HG03460 (cell line): ENCODE results near the gene RIN3.
"Not testable (repeated sequence)": the region's sequence is repeated elsewhere in the genome, so short reads cannot be mapped to it uniquely, and the experiment has no call there.

Experiments
- ATAC-seq: cut with Tn5 transposase; IDR thresholded peaks from one replicate; pipeline ENCODE4 v1.9.1; 2021; ENCODE audit not compliant: unreplicated experiment

RIN3 gene

DNA sequence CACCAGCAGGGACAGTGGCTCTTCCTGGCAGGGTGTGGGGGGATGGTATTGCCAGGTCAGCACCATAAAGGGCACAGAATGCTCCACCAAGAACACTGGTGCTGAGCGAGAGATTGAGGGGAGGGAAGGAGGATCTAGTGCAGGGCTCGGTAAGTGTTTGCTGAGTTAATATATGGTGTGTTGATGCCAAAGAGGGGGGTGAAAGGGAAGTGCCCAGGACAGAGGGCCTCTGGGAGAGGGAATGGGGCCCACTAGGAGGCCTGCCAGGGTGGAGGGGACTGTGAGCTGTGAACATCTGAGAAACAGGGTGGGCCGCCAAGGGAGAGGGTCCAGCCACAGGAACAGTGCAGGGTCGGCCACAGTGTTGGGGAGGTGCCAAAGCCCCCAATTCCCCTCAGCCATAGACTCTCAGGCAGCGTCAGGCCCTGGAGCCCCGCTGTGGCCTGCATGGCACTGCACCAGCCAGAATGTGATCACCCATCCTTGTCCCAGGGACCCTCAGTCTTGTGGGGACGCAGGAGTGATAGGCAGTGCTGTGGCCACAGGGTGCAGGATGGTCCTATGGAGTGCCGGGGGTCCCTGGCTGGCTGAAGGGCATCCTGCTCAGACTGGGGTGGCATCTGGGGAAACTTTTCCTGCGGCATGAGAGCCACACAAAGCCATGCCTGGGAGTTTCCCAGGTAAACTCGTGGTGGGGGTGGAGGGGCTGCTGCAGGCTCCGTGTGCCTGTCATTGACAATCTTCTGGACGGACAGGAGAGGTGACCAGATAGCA, 11.9 kb downstream of the RIN3 start:
- no peak for ATAC-seq

DNA sequence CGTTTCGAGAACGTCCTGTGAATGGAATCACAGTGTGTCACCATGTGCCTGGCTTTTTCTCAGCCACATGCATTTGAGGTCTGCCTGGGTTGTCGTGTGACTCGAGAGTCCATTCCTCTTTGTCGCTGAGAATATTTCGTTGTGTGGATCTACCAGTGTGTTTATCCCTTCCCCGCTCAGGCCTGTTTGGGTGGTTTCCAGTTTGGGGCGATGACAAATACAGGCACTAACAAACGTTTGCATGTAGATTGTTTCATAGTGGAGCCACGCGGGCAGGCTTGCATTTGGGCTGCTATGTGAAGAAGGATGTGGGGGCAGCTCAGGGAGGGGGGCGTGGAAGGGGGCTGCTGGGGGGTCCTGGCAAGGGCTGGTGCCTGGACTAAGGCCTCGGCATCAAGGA, 14.1 kb downstream of the RIN3 start:
- no peak for ATAC-seq

DNA sequence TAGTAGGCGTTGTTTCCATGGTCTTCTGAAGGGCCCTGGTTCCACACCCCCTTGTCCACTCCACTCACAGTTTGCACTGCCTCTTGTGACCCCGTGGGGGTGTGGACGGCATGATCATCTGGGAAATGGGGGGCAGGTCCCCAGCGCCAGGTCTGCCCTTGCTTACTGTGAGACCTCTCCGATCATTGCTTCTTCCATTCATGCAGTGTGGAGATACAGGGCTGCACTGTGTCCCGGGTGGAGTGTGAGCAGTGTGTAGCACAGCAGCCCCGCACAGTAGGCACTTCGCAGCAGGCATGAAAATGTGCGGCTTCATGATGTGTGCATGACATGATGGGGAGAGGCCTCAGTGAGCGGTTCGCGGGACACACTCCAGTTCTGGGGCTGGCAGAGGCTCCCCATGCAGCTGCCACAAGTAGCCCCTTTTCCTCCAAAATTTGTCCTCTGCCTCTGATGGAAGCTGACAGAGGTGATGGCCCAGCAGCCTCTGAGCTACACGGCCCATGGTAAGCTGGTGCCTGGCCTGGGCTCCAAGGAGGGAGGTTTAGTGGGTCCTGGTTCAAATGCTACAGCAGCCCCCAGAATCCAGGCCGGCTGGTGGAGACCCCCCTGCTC, 15.0 kb downstream of the RIN3 start:
- ATAC-seq, result no peak

- no peak for ATAC-seq
Observed at GRCh38 chr14:92529903-92530302, 16.3 kb downstream of the RIN3 start.

GRCh38 chr14:92531106-92531873, 17.7 kb downstream of the RIN3 start:
- no peak for ATAC-seq

- no peak for ATAC-seq
Observed at GRCh38 chr14:92532490-92533163, 19.0 kb downstream of the RIN3 start.

DNA sequence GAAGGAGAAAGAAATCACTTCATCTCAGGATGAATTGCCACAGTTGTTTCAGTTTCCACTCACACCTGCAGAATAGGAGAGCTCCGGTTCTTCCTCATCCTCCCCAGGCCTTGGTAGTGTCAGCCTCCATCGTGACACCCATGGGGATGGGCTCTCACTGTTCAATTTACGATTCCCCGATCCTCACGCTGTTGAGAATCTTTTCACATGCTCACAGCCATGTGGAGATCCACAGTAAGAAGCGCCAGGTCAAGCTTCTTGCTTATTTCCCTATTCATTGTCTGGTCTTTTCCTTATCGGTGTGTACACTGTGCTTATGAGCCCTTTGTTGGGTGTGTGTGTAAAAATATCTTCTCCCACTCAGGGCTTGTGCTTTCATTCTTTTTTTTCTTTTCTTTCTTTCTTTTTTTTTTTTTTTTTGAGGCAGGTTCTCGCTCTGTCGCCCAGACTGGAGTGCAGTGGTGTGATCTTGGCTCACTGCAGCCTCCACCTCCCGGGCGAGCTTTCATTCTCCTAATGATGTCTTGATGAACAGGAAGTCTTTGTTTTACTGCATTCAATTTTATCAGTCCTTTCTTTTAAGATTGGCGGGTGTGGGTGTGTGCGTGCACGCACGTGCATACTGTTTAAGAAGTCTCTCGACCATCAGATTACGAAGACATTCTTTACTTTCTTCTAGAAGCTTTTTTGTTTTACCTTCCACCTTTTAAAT, 21.5 kb downstream of the RIN3 start:
- ATAC-seq, result no peak

DNA sequence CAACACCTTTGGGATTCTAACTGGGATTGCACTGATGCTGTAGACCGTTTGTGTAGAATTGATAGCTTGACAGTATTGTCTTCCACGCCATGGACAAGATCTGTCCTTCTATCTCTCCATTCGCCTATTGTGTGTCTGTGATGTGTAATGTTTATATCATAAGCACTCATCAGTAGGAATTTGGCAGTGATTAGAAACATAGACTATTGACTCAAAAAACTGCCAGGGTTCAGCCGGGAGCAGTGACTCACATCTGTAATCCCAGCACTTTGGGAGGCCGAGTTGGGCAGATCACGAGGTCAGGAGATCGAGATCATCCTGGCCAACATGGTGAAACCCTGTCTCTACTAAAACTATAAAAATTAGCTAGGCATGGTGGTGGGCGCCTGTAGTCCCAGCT, 22.6 kb downstream of the RIN3 start:
- ATAC-seq, result not testable (repeated sequence)

GRCh38 chr14:92538412-92538985, 24.9 kb downstream of the RIN3 start:
- peak; percentile 79 for ATAC-seq

GRCh38 chr14:92539419-92539818, 25.8 kb downstream of the RIN3 start:
- ATAC-seq, result no peak

GRCh38 chr14:92539875-92540274, 26.3 kb downstream of the RIN3 start:
- no peak for ATAC-seq

GRCh38 chr14:92540472-92541048, 27.0 kb downstream of the RIN3 start:
- no peak for ATAC-seq

- ATAC-seq, result no peak
Observed at GRCh38 chr14:92542766-92543554, 29.4 kb downstream of the RIN3 start.

DNA sequence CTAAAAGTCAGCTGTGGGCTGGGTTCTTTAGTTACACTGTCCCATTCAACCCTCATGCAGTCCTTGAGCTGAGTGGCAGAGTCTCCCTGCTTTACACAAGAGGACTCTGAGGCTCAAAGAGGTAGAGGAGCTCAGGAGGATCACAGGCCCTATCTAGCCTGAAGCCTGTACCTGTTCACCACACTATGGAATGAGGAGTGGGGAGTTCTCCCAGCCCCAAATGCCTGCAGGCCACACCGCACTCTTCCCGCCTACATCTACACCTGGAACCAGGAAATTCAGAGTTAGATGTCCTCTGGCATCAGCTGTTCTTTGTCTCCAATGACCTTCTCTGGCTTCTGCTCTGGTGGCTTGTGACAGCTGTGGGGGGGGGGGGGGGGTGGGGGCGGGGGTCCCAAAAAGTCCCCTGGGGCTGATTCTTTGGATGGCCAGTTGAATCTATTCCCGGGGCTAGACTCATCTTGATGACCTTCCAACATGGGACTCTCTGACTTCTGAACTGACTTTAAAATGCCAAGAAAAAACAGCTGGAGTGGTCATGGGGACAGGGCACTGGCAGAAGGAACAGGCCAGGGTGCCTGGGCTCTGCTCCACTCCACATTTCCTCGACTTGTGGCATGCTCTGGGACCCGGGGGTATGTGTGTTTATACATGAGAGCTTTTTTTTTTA, 30.6 kb downstream of the RIN3 start:
- no peak for ATAC-seq

DNA sequence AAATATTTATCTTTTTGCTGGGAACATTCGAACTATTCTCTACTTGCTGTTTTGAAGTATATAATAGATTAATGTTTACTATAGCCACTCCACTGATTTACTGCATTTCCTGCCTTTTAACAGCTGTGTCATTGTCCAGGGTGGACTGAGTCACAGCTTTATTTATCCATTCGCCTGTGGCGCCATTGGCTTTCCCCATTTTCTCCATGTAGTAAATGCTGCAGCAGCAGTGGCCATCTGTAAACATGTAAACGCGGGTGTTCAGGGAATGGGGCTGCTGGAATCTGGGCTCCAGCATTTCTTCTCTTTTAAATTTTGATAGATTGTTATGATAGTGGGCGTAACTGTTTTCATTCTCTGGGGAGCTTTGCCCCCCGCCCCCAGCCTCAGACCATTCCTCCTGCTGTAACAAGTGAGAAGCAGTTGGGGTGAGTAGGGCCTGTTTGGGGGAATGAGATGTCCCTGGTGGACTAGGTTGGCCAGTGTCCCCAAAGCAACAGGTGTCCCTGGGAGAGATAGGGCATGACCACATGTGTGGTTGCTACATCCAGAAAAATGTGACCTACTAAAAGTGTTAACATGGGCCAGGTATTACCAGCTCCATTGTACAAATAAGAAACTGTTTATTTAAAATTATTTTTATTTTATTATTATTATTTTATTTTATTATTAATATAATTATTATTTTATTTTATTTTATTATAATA, 32.9 kb downstream of the RIN3 start:
- no peak for ATAC-seq

- no peak for ATAC-seq
Observed at GRCh38 chr14:92549105-92549858, 35.7 kb downstream of the RIN3 start.

DNA sequence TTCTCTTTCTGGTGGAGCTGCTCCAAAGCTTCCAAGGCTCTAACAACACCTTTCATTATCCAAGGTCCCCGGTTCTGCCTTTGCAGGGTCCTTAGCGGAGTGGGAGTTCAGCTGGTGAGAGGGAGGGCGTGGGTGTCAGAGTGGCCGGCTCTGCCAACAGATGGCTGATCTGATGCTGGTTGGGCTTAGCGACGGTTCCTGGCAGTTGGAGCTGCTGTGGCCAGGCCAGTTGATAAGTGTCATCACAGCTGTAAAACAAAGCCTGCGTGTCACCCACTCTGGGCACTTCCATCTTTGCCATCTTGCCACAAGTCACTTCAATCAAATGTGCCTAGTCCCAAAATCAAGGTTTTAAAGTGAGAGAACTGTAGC, 36.3 kb downstream of the RIN3 start:
- ATAC-seq, result no peak
